WI38 (cell line): ENCODE data around the gene NPHP3.
"Not testable (repeated sequence)": the region's sequence is repeated elsewhere in the genome, so short reads cannot be mapped to it uniquely, and the experiment has no call there.

Source experiments
- H3K4me3 ChIP-seq: 2 replicates; pipeline ENCODE4 v1.5.1; 2011; ENCODE audit warnings: low read depth, mild to moderate bottlenecking, control low read depth, low read length
- CTCF ChIP-seq: IDR thresholded peaks from 2 replicates; pipeline ENCODE4 v1.5.1; 2012; ENCODE audit warnings: low read depth, mild to moderate bottlenecking, control low read depth, low read length

The NPHP3 gene

GRCh38 chr3:132643366-132643765, 78.8 kb downstream of the NPHP3 start:
- no peak overlapping the region for H3K4me3 ChIP-seq
- TF ChIP-seq CTCF, result no peak

GRCh38 chr3:132642539-132642847, 79.7 kb downstream of the NPHP3 start:
- TF ChIP-seq CTCF, result no peak

GRCh38 chr3:132641837-132642538, 80.2 kb downstream of the NPHP3 start:
- H3K4me3 ChIP-seq, result no peak overlapping the region
- no peak; the same call in 1 of the 2 replicates for TF ChIP-seq CTCF

More at GRCh38 chr3:132642539-132642847, 79.7 kb downstream of the NPHP3 start:
- H3K4me3 ChIP-seq, result no peak overlapping the region

GRCh38 chr3:132641427-132641826, 80.8 kb downstream of the NPHP3 start:
- H3K4me3 ChIP-seq, result not testable (repeated sequence)

- no peak for TF ChIP-seq CTCF
- no peak overlapping the region for H3K4me3 ChIP-seq
These were observed 83.5 kb downstream of the NPHP3 start for GRCh38 chr3:132638706-132639105.

- TF ChIP-seq CTCF, result no peak
These were observed 84.6 kb downstream of the NPHP3 start for GRCh38 chr3:132637590-132637989.

GRCh38 chr3:132635052-132635451, 87.2 kb downstream of the NPHP3 start:
- no peak for TF ChIP-seq CTCF
- no peak overlapping the region for H3K4me3 ChIP-seq

More at GRCh38 chr3:132637590-132637989, 84.6 kb downstream of the NPHP3 start:
- no peak overlapping the region for H3K4me3 ChIP-seq
